Prostate gland (tissue), 2 donors: ENCODE measurements around the gene RBBP8NL.

Source experiments
- POLR2A ChIP-seq: fragments of 450-650 bp; IDR thresholded peaks from one replicate; pipeline ENCODE4 v1.6.1; 2016; ENCODE audit warnings: antibody characterized with exemption, mild to moderate bottlenecking
- POLR2AphosphoS5 ChIP-seq: sonication (generic); formaldehyde crosslinking; IDR thresholded peaks from one replicate; pipeline ENCODE4 v1.6.1; 2017; ENCODE audit warnings: antibody characterized with exemption
- TF ChIP-seq, protein P1 (sequence below), 4 experiments: fragments of 200-600 bp in 2 of 4; fragments of 450-650 bp in 2 of 4; sonication (generic) in 2 of 4; IDR thresholded peaks; 1 replicate in 3 of 4; 2 replicates in 1 of 4; pipeline ENCODE4 v1.5.1; 2016 to 2019; ENCODE audit warnings: antibody characterized with exemption in 4 of 4, mild to moderate bottlenecking in 2 of 4, moderate library complexity in 2 of 4

DNA sequence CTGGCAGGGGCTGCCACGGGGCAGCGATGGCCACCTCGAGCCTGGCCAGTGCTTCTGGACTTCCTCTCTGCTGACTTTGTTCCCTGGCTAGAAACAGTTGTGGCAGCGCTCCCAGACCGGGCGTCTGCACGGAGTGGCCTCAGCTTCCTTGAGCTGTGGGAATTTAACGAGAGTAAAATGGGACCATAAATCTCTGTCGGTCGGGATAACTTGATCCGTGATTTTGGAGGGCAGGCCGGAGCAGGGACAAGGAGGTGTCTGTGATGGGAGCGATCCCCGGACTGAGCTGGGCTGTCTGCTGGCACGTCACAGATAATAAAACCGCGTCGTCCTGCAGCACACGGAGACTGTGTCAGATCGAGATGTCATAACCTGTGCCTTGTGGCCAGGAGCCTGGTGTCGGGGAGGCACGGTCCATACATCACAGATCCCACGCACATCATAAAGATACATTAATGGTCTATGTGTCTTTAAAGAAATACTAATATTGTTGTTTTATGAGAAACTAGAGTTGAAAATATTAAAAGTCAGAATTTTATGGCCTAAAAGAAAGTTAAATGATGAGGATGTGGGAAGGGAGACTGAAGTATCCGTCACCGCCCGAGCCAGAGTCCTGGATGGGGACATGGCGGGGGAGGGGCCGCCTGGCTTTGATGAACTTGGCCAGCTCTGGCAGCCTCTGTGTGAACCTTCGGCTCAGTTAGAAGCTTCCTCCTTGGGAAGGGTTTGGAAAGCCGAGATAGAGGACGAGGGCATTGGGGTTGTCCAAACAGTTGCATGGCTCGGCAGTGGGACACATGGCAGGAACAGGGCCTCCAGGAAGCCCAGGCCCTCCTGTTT is 6.5 kb upstream of the RBBP8NL start:
- no peak for TF ChIP-seq POLR2A
- TF ChIP-seq, protein P1, sequence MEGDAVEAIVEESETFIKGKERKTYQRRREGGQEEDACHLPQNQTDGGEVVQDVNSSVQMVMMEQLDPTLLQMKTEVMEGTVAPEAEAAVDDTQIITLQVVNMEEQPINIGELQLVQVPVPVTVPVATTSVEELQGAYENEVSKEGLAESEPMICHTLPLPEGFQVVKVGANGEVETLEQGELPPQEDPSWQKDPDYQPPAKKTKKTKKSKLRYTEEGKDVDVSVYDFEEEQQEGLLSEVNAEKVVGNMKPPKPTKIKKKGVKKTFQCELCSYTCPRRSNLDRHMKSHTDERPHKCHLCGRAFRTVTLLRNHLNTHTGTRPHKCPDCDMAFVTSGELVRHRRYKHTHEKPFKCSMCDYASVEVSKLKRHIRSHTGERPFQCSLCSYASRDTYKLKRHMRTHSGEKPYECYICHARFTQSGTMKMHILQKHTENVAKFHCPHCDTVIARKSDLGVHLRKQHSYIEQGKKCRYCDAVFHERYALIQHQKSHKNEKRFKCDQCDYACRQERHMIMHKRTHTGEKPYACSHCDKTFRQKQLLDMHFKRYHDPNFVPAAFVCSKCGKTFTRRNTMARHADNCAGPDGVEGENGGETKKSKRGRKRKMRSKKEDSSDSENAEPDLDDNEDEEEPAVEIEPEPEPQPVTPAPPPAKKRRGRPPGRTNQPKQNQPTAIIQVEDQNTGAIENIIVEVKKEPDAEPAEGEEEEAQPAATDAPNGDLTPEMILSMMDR (IDR thresholded peaks at IDR 0.05): no peak
- TF ChIP-seq POLR2AphosphoS5: peak; percentile 86
